Left ventricle myocardium inferior (tissue), 1 donor: ENCODE results near the gene ZMAT2. TPM values are rescaled to one million over a fixed set of nuclear protein-coding genes. Genes with fewer than 3 reads are reported as not detected.
"Not testable (repeated sequence)": the region's sequence is repeated elsewhere in the genome, so short reads cannot be mapped to it uniquely, and the experiment has no call there.

Source experiments
- DNase-seq: peaks from one replicate; pipeline ENCODE4 v3.0.0-alpha.2; 2020
- H3K27ac ChIP-seq: fragments of 200-600 bp; replicated peaks from 2 replicates; pipeline ENCODE4 v1.8.0; 2021
- H3K27me3 ChIP-seq: fragments of 200-600 bp; 2 replicates; pipeline ENCODE4 v1.8.0; 2021; ENCODE audit warnings: low read depth
- H3K36me3 ChIP-seq: fragments of 200-600 bp; 2 replicates; pipeline ENCODE4 v1.8.0; 2021
- H3K4me1 ChIP-seq: fragments of 200-600 bp; 2 replicates; pipeline ENCODE4 v1.8.0; 2021
- H3K4me3 ChIP-seq: fragments of 200-600 bp; 2 replicates; pipeline ENCODE4 v1.8.0; 2021; ENCODE audit warnings: mild to moderate bottlenecking, moderate library complexity
- H3K9me3 ChIP-seq: fragments of 200-600 bp; replicated peaks from 2 replicates; pipeline ENCODE4 v1.8.0; 2021
- intact Hi-C: fragments of 100-400 bp; cut with micrococcal nuclease; formaldehyde crosslinking; loops from one replicate; pipeline ENCODE4 v1.11.0; 2022
- total RNA-seq: library from RNA; stranded (reverse); fragmentation: NEBNext Ultra II Directional; extraction: Animal tissue kit (Norgen Biotek cat#: 25700); gene quantifications from one replicate; pipeline ENCODE4 v1.2.1, GENCODE V29; 2021
- TF ChIP-seq, protein P1 (sequence below): fragments of 200-600 bp; IDR thresholded peaks from 2 replicates; pipeline ENCODE4 v1.8.0; 2021; ENCODE audit warnings: antibody characterized with exemption, mild to moderate bottlenecking, borderline replicate concordance
- donor health status: DM: no; HTN: yes; CAD: no; lungs with severe emphysema.

Gene ZMAT2
- total RNA-seq, 1 donor from 2014 or later: 35.5 TPM

GRCh38 chr5:140718266-140718592 is 18.0 kb downstream of the ZMAT2 start:
- H3K9me3 ChIP-seq: no peaks in the 10 kb centered on the region
- H3K27ac ChIP-seq: no peak overlapping the region
- no peaks in the 10 kb centered on the region for H3K4me1 ChIP-seq
- peaks cover 7% of the 10 kb centered on the region for H3K27me3 ChIP-seq
- intact Hi-C loops: no loop called here
- H3K4me3 ChIP-seq: no peak overlapping the region
- no peak for DNase-seq
- H3K36me3 ChIP-seq: no peaks in the 10 kb centered on the region
- TF ChIP-seq, protein P1, sequence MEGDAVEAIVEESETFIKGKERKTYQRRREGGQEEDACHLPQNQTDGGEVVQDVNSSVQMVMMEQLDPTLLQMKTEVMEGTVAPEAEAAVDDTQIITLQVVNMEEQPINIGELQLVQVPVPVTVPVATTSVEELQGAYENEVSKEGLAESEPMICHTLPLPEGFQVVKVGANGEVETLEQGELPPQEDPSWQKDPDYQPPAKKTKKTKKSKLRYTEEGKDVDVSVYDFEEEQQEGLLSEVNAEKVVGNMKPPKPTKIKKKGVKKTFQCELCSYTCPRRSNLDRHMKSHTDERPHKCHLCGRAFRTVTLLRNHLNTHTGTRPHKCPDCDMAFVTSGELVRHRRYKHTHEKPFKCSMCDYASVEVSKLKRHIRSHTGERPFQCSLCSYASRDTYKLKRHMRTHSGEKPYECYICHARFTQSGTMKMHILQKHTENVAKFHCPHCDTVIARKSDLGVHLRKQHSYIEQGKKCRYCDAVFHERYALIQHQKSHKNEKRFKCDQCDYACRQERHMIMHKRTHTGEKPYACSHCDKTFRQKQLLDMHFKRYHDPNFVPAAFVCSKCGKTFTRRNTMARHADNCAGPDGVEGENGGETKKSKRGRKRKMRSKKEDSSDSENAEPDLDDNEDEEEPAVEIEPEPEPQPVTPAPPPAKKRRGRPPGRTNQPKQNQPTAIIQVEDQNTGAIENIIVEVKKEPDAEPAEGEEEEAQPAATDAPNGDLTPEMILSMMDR: no peak

DNA sequence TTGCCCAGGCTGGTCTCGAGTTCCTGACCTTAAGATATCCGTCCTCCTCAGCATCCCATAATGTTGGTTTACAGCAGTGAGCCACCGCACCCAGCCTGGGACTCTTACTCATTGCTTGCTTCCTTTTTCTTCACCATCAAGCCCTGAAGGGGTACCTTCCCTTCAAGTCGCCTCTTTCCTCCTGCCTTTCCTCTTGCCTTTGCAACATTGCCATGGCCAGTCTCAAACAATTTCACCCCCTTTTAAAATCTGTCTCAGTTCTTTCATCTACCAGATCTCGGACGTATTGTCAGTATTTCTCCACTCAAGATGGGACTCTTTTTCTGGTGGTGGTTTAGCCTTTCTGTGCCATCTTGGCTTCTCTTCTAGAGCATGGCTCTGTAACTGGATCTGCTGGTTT is 20.5 kb downstream of the ZMAT2 start:
- H3K27ac ChIP-seq, H3K36me3 ChIP-seq, H3K4me1 ChIP-seq, H3K4me3 ChIP-seq, H3K9me3 ChIP-seq, DNase-seq: not testable (repeated sequence)
- intact Hi-C loops: loop anchor here (10.0 kb wide), 1 partner anchor 346 kb away; no protein-coding TSS in a partner anchor
- H3K27me3 ChIP-seq: peaks cover 17% of the 10 kb centered on the region

DNA sequence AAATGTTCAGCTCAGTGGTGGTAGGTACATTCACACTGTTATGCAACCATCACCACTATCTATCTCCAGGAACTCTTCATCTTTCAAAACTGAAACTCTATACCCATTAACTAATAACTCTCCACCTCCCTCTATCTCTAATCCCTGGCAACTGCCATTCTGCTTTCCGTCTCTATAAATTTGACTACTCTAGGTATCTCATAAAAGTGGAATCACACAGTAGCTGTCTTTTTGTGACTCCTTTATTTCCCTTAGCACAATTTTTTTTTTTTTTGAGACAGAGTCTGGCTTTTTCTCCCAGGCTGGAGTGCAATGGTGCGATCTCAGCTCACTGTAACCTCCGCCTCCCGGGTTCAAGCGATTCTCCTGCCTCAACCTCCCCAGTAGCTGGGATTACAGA is 21.1 kb downstream of the ZMAT2 start:
- not testable (repeated sequence) for H3K36me3 ChIP-seq, H3K27ac ChIP-seq, H3K4me3 ChIP-seq, H3K4me1 ChIP-seq, DNase-seq, H3K9me3 ChIP-seq
- H3K27me3 ChIP-seq: peaks cover 22% of the 10 kb centered on the region
- intact Hi-C loops: loop anchor here (10.0 kb wide), 1 partner anchor 347 kb away; no protein-coding TSS in a partner anchor

- Histone ChIP-seq H3K4me3 (peak overlapping the region; percentile 35), H3K9me3 (no peaks in the 10 kb centered on the region), H3K27me3 (peaks cover 46% of the 10 kb centered on the region), H3K4me1 (no peaks in the 10 kb centered on the region), H3K36me3 (no peaks in the 10 kb centered on the region), H3K27ac (no peak overlapping the region)
- no peak for DNase-seq
- TF ChIP-seq, protein P1: no peak
- intact Hi-C loops: loop anchor here (10.0 kb wide), 1 partner anchor 351 kb away; no protein-coding TSS in a partner anchor
Observed at GRCh38 chr5:140725799-140726471, 25.7 kb downstream of the ZMAT2 start.

GRCh38 chr5:140733098-140733497 is 32.9 kb downstream of the ZMAT2 start:
- H3K4me3 ChIP-seq: no peak overlapping the region
- TF ChIP-seq, protein P1: no peak
- peaks cover 7% of the 10 kb centered on the region for H3K9me3 ChIP-seq
- no peak overlapping the region for H3K27ac ChIP-seq
- no peak for DNase-seq
- no peaks in the 10 kb centered on the region for H3K4me1 ChIP-seq
- intact Hi-C loops: no loop called here
- peaks cover 84% of the 10 kb centered on the region for H3K27me3 ChIP-seq
- no peaks in the 10 kb centered on the region for H3K36me3 ChIP-seq

DNA sequence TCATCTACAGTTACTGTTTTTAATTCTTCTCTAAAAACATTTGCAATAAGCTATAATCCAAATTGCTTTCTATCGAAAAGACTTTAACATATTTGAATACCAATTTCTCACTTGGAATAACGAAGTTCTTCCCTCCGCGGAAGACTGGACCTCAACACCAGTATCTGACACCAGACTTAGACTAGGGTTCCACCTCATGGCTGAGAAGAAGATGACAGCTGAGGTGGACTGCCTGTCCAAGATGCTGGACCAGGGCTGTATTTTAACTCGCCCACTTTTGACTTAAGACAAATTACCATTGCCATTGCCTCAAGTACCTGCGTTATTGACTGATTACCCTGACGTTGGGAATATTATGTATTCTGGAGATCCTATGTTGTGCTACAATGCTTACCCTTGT is 34.1 kb downstream of the ZMAT2 start:
- H3K27me3 ChIP-seq: peaks cover 83% of the 10 kb centered on the region
- no peaks in the 10 kb centered on the region for H3K4me1 ChIP-seq
- TF ChIP-seq, protein P1: peak; percentile 64
- no peak for DNase-seq
- no peak overlapping the region for H3K4me3 ChIP-seq
- intact Hi-C loops: no loop called here
- no peaks in the 10 kb centered on the region for H3K36me3 ChIP-seq
- peaks cover 13% of the 10 kb centered on the region for H3K9me3 ChIP-seq
- no peak overlapping the region for H3K27ac ChIP-seq
